Tibial artery (tissue), 4 donors: ENCODE results near the gene LRRC8C.

Experiments
- DNase-seq, 2 donors: peaks; one replicate each; pipeline ENCODE4 v3.0.0-alpha.2; 2019
- H3K27ac ChIP-seq, 2 donors: fragments of 200-600 bp; sonication (generic) in 1 of 2; 1 replicate in 1 of 2; 2 replicates in 1 of 2; pipeline ENCODE4 v1.5.1; 2018 to 2019; ENCODE audit warnings: mild to moderate bottlenecking in 1 of 2
- H3K27me3 ChIP-seq, 2 donors: fragments of 200-600 bp; sonication (generic) in 1 of 2; one replicate each; pipeline versions ENCODE4 v1.5.1 to v1.6.0; 2016 to 2019
- H3K36me3 ChIP-seq, 3 donors: fragments of 200-600 bp; sonication (generic) in 2 of 3; one replicate each; pipeline ENCODE4 v1.5.1; 2016 to 2019; ENCODE audit warnings: mild to moderate bottlenecking in 2 of 3
- H3K4me1 ChIP-seq, 4 donors: fragments of 200-600 bp; sonication (generic) in 2 of 4; 1 replicate in 3 of 4; 2 replicates in 1 of 4; pipeline ENCODE4 v1.5.1; 2016 to 2019
- H3K4me3 ChIP-seq, 2 donors: fragments of 200-600 bp; sonication (generic) in 1 of 2; 1 replicate in 1 of 2; 2 replicates in 1 of 2; pipeline ENCODE4 v1.5.1; 2018 to 2019; ENCODE audit warnings: mild to moderate bottlenecking in 2 of 2
- H3K9me3 ChIP-seq, 3 donors: fragments of 200-600 bp; sonication (generic) in 1 of 3; one replicate each; pipeline ENCODE4 v1.5.1; 2016 to 2019
- intact Hi-C: fragments of 100-400 bp; cut with DNase I; formaldehyde crosslinking; loops from one replicate; pipeline ENCODE4 v1.15.0; 2023; ENCODE audit warnings: low total_unique reads
- TF ChIP-seq, protein P1 (sequence below), 2 experiments: fragments of 200-600 bp in 1 of 2; fragments of 450-650 bp in 1 of 2; IDR thresholded peaks; one replicate each; pipeline ENCODE4 v1.5.1; 2017 to 2019; ENCODE audit warnings: antibody characterized with exemption in 2 of 2, mild to moderate bottlenecking in 1 of 2, moderate library complexity in 1 of 2

LRRC8C gene

DNA sequence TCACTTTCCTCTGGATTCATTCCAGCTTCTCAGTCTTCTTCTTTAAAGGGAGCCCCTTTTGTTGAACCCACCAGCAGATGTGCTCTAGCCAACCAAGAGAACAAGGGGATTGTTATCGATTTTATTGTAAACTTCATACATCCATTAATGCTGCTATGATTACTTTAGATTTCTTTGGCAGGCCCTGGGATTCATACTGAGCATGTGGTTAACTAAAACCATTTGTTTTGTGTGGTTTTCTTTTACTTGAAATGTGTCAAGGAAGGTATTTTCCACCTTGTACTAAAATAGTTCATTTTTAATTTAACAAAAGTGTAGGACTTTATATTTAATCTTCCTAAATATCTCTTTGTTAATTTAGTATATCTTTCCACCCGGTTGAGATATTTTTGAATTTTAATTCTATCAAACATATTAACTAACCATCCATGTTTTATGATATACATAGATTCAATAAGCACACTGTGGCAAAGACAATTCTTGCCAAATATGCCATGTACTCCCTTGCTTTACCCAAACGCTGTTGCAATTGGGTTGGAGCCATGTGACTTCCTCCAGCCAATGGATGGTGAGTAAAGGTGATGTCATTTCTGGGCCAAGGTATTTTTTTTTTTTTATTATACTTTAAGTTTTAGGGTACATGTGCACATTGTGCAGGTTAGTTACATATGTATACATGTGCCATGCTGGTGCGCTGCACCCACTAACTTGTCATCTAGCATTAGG lies 113.7 kb downstream of the LRRC8C start:
- Histone ChIP-seq H3K36me3 (no peaks in the 10 kb centered on the region), H3K27me3 (no peaks in the 10 kb centered on the region), H3K27ac (no peak overlapping the region), H3K4me3 (no peak overlapping the region), H3K4me1 (no peaks in the 10 kb centered on the region), H3K9me3 (no peaks in the 10 kb centered on the region)
- TF ChIP-seq, protein P1, sequence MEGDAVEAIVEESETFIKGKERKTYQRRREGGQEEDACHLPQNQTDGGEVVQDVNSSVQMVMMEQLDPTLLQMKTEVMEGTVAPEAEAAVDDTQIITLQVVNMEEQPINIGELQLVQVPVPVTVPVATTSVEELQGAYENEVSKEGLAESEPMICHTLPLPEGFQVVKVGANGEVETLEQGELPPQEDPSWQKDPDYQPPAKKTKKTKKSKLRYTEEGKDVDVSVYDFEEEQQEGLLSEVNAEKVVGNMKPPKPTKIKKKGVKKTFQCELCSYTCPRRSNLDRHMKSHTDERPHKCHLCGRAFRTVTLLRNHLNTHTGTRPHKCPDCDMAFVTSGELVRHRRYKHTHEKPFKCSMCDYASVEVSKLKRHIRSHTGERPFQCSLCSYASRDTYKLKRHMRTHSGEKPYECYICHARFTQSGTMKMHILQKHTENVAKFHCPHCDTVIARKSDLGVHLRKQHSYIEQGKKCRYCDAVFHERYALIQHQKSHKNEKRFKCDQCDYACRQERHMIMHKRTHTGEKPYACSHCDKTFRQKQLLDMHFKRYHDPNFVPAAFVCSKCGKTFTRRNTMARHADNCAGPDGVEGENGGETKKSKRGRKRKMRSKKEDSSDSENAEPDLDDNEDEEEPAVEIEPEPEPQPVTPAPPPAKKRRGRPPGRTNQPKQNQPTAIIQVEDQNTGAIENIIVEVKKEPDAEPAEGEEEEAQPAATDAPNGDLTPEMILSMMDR (IDR thresholded peaks at IDR 0.05): no peak
- no peak for DNase-seq
- intact Hi-C loops: no loop called here

DNA sequence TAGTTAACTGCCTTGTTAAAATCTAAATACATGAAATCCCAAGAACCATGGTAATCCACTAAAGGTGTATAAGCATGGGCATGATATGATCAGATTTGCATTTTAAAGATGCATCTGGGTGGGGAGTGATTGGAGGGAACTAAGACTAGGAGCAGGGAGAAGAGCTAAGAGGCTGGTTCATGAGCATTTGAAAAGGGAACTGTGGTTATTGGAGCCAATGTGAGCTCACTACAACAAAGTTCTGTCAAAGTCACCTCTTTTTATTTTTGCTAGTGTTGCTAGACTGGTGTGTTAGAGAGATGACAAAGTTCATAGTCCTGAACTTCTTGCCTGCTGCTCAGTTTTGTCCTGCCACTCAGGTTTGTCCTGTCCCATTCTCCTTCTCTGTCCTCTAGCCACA lies 120.8 kb downstream of the LRRC8C start:
- Histone ChIP-seq H3K4me1 (no peaks in the 10 kb centered on the region), H3K27me3 (no peaks in the 10 kb centered on the region), H3K27ac (no peak overlapping the region), H3K9me3 (no peaks in the 10 kb centered on the region), H3K4me3 (no peak overlapping the region), H3K36me3 (no peaks in the 10 kb centered on the region)
- TF ChIP-seq, protein P1 (IDR thresholded peaks at IDR 0.05): no peak
- DNase-seq: no peak
- intact Hi-C loops: no loop called here

DNA sequence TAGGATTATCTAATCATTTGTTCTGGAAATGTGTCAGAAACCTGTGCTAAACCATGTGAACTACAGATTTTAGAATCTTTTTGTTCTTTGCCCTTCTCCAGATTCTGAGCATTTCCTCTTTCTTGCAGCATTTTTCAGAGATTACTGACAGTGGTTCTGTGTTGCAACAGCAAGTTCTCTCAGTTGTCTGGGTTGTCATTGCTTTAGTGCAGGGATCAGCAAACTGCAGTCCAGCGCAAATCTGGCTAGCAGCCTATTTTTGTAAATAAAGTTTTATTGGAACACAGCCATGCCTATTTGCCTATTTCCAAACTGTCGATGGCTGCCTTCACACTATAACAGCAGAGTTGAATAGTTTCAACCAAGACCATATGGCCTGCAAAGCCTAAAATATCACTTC lies 121.6 kb downstream of the LRRC8C start:
- no peaks in the 10 kb centered on the region for H3K27me3 ChIP-seq
- H3K9me3 ChIP-seq: no peaks in the 10 kb centered on the region
- TF ChIP-seq, protein P1 (IDR thresholded peaks at IDR 0.05): no peak
- no peaks in the 10 kb centered on the region for H3K36me3 ChIP-seq
- intact Hi-C loops: no loop called here
- no peak for DNase-seq
- no peak overlapping the region for H3K27ac ChIP-seq
- no peak overlapping the region for H3K4me3 ChIP-seq
- H3K4me1 ChIP-seq: no peaks in the 10 kb centered on the region

DNA sequence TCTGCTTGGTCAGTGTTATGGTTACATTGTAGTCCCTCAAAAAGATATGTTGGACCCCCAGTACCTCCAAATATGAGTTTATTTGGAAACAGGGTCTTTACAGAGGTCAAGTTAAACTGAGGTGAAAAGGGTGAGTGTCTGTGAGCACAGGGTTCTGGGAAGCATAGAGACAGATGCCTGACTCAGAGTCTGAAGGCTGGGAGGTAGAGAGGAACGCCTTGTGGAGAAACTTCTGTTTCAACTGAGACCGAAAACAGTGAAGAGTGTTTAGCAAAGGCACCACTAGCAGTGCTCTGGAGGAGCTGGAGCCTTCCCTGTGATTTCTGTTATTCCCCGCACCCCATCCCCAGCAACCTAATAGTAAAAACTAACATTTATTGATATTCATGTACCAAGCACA lies 122.7 kb downstream of the LRRC8C start:
- Histone ChIP-seq H3K27ac (no peak overlapping the region), H3K4me3 (no peak overlapping the region), H3K9me3 (no peaks in the 10 kb centered on the region), H3K36me3 (no peaks in the 10 kb centered on the region), H3K4me1 (no peaks in the 10 kb centered on the region), H3K27me3 (no peaks in the 10 kb centered on the region)
- no peak for DNase-seq
- intact Hi-C loops: no loop called here
- TF ChIP-seq, protein P1 (IDR thresholded peaks at IDR 0.05): no peak

DNA sequence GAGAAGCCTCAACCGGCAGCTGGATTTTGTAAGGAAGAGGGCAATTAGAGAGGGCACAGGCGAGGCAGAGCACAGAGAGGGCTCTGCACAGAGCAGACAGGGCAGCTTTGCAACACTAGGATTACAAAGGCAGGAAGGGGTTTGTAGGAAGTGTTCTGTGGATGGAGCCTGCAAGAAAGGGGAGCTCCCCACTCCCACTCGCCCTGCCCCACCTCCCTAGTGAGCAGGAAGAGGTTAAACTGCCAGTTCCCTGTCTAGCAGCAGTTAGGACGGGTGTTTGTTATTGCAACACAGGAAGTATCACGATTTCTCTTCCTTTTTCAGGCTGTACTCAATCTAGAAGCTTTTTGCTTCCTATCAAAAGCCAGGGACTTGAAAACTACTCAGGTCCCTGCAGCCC lies 124.6 kb downstream of the LRRC8C start:
- no peaks in the 10 kb centered on the region for H3K27me3 ChIP-seq
- no peak for DNase-seq
- intact Hi-C loops: no loop called here
- no peak overlapping the region for H3K4me3 ChIP-seq
- no peak overlapping the region for H3K27ac ChIP-seq
- no peaks in the 10 kb centered on the region for H3K36me3 ChIP-seq
- TF ChIP-seq, protein P1 (IDR thresholded peaks at IDR 0.05): no peak
- peaks cover 0 to 5% (median under 1%) of the 10 kb centered on the region in 4 donors for H3K4me1 ChIP-seq
- no peaks in the 10 kb centered on the region for H3K9me3 ChIP-seq
